Keratinocyte (primary cell): ENCODE measurements around the gene RHCG.

Experiments used
- EZH2 ChIP-seq: IDR thresholded peaks from one replicate; pipeline ENCODE4 v1.6.1; 2012; ENCODE audit warnings: inconsistent platforms, mild to moderate bottlenecking, low read length, moderate library complexity
- TF ChIP-seq, protein P1 (sequence below), 3 experiments: IDR thresholded peaks in 1 of 3; conservative IDR thresholded peaks in 1 of 3; optimal IDR thresholded peaks in 1 of 3; 2 replicates in 2 of 3; 3 replicates in 1 of 3; pipeline versions ENCODE3 to v1.5.1; 2011; ENCODE audit warnings: low read length in 3 of 3, mild to moderate bottlenecking in 3 of 3, moderate library complexity in 2 of 3, control low read depth in 1 of 3, inconsistent platforms in 1 of 3; ENCODE audit not compliant: insufficient read depth in 2 of 3; ENCODE audit errors: extremely low read depth in 1 of 3

GRCh38 chr15:89439764-89440163, 56.6 kb downstream of the RHCG start:
- no peak for TF ChIP-seq EZH2
- TF ChIP-seq, protein P1, sequence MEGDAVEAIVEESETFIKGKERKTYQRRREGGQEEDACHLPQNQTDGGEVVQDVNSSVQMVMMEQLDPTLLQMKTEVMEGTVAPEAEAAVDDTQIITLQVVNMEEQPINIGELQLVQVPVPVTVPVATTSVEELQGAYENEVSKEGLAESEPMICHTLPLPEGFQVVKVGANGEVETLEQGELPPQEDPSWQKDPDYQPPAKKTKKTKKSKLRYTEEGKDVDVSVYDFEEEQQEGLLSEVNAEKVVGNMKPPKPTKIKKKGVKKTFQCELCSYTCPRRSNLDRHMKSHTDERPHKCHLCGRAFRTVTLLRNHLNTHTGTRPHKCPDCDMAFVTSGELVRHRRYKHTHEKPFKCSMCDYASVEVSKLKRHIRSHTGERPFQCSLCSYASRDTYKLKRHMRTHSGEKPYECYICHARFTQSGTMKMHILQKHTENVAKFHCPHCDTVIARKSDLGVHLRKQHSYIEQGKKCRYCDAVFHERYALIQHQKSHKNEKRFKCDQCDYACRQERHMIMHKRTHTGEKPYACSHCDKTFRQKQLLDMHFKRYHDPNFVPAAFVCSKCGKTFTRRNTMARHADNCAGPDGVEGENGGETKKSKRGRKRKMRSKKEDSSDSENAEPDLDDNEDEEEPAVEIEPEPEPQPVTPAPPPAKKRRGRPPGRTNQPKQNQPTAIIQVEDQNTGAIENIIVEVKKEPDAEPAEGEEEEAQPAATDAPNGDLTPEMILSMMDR (optimal IDR thresholded peaks at IDR 0.05 in 1 of 3, IDR thresholded peaks at IDR 0.05 in 1 of 3, conservative IDR thresholded peaks at IDR 0.05 in 1 of 3; ENCODE audit: extremely low read depth in 1 of 3, insufficient read depth in 2 of 3, low read length in 3 of 3), result no peak
